CD4-positive, alpha-beta T cell treated with Interleukin-12 subunit alpha and Interleukin-12 subunit beta, for 1 hour (primary cell): Measurements from ENCODE around the gene PIK3CG.
"Not testable (repeated sequence)": the region's sequence is repeated elsewhere in the genome, so short reads cannot be mapped to it uniquely, and the experiment has no call there.

Source experiments
- DNase-seq: peaks from one replicate; pipeline ENCODE4 v3.0.0-alpha.2; 2020

Gene PIK3CG

DNA sequence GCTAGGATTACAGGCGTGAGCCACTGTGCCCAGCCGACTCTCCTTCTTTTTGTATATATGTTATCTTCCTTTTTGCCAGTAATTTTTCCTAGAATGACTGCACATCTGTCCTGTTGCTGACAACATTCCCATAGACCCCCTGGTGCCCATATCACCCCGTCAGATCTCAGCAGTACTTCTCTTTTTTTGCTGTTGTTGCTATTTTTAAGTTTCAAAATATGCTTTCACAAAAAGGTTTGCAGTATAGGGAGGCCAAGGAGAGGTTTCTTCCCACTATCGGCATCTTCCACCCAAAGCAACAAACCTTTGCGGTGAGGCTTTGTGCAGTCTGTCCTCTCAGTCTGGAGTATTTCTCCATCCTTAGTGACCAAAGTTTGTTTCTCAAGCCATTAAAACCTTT, 23.1 kb downstream of the PIK3CG start:
- DNase-seq: no peak

DNA sequence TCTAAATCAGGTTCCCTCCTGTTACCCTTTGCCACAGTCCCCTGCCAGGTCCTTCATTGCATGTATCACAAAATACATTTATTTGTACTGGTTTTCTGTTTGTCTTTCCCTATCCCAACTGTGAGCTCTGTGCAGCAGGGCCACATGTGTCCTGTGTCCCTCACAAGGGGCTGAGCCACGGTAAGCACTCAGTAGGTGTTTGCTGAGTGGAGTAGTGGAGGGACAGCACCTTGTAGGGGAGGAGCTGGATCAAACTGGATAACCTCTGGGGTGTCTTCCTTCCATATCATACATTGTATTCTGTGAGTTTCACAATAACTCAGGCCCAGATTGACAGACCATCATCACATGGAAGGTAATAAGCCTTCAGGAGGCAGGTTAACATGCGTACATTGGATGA, 25.9 kb downstream of the PIK3CG start:
- DNase-seq: no peak

DNA sequence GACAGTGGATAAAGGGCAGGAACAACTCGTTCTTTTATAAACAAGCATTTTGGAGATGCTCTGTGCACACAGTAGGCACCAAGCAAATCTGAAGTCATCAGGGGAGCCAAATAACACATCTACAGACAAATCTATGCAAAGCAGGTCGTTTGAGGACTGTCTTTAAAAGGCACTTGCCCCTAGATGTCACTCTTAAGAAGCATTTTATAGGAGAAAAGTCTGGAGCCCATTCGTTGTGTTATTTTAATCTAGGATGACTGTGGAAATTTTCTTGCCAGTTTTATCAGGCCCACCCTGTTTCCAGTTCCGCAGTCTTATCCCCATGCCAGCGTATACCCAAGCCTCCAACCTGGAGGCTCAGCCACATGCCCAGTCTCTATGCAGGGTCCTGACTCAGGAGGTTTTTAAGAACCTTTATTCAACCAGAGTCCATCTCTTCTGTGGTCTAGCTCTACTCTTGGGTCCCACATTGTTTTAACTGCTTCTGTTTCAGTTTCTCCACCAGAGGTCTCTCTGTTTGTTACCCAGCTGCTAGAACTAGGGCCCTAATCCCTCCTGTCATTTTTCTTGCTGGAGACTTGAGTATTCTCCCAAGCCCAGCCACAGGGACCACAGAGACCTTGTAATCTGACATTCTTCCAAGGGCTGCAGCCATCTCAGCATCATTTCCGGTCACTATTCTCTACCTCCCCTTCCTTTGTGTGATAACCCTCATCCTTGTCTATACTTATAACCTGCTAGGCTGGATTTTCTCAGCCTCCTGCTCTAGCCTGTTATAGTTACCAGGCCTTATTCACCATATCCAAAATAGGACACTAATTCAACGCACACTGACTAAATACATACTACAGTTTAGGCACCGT, 26.7 kb downstream of the PIK3CG start:
- DNase-seq: no peak

DNA sequence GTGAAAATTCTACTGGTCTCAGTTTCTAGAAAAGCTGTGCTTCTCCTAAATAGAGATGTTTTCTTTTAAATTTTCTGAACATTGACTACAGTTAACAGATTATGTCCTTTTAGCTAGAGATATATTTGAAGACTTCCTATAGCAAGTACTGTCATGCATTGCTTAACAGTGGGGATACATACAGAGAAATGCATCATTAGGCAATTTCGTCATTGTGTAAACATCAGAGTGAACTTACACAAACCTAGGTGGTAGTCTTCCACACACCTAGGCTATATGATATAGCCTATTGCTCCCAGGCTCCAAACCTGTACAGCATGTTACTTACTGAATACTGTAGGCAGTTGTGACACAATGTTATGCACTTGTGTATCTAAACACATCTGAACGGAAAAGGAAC, 28.5 kb downstream of the PIK3CG start:
- DNase-seq: no peak

DNA sequence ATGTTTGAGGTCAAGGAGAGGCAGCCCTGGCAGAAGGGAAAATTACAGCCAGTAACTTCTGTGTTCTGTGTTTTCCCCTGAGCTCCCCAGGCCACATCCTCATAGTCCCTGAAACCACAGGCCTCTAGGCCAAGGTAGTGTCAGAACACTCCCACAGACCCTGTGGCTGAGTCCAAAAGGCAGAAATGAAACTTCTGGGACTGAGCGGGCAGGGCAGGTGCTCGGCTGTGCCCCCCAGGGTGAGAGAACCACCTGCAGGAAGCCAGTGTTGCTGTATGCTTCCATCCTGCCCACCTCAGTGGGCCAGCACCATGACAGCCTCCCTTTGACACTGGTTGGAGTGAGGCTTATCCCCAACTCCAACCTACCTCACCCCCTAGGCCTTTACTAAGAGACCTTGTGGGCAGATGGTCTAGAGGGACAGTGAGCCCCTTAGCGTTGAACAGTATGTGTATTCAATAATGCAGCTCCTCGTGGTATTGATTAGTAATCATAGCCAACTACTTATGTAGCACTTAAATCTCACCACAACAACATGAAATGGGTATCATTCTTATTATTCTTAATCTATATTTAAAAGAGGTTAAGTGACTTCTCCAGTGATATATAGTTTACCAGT, 30.3 kb downstream of the PIK3CG start:
- DNase-seq: no peak

DNA sequence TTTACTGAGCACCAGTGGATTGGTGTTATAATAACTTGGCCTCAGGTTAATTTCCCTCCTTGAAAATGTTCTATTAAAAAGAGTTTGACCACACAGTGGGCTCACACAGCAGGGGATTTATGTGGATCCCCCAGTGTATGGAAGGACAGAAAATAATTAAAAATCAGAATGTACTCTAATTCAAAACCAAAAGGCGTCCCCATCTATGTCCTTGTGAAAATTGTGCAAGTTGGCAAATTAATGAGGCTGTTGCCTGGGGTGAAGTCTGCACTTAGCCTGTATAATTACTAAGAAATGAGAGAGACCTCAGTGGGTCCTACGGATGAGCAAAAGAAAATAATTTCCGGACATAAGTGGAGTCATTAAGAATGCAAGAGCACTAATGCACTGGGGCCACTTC, 31.1 kb downstream of the PIK3CG start:
- DNase-seq: no peak

DNA sequence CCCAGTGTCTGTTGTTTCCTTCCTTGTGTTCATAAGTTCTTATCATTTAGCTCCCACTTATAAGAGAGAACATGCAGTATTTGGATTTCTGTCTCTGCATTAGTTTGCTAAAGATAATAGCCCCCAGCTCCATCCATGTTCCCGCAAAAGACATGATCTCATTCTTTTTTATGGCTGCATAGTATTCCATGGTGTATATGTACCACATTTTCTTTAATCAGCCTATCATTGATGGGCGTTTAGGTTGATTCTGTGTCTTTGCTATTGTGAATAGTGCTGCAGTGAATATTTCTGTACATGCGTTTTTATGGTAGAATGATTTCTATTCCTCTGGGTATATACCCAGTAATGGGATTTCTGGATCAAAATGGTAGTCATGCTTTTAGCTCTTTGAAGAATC, 32.5 kb downstream of the PIK3CG start:
- DNase-seq: not testable (repeated sequence)

DNA sequence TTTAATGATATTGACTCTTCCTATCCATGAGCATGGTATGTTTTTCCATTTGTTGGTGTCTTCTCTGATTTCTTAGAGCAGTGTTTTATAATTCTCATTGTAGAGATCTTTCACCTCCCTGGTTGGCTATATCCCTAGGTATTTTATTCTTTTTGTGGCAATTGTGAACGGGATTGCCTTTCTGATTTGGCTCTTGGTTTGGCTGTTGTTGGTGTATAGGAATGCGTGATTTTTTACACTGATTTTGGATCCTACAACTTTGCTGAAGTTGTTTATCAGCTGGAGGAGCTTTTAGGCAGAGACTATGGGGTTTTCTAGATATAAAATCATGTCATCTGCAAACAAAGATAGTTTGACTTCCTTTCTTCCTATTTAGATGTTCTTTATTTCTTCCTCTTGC, 33.9 kb downstream of the PIK3CG start:
- not testable (repeated sequence) for DNase-seq

DNA sequence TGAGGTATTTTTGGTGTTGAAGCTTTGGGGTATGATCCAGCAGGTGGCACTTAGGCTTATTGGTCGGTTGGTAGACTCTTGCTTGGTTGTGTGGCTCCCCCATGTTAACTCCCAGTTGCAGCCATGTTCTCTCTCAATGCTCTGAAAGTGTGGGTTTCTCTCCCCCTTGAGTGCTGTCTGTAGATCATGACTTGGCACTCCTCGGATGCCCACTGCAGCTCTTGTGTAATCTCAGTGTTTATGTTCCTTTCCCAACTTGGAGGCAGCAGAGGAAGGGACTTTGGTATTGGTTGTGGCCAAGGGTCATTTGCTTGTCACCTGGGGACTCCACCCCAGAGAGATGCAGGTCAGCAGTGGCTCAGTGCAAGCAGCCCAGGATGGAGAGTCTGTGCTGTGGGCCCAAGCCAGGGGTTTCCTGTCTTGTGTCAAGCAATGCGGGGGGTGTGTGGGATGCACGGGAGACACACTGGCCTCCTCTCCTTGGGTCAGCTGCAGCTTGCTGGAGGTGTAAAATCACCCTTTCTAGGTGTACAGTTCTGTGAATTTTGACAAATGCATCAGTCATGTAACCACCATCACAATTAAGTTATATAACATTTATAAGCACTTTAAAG, 36.9 kb downstream of the PIK3CG start:
- no peak for DNase-seq

DNA sequence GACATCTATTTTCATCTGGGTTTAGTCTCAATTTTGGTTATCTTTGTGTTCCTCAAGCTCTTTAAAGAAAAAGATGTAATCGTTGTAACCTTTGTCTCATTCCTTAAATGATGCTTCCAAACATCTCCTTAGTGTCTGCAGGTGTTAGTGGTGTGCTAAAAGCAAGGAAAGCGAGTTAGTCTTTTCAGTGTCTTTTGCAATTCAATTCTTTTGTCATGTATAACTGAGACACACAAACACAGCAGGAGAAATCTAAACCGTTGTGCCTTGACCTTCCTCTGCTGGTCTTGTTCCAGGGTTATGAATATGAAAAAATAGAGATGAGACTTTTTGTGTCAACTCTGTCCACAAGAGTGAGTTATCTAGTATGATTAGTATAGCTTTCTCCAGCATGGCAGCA, 40.7 kb downstream of the PIK3CG start:
- DNase-seq: no peak

DNA sequence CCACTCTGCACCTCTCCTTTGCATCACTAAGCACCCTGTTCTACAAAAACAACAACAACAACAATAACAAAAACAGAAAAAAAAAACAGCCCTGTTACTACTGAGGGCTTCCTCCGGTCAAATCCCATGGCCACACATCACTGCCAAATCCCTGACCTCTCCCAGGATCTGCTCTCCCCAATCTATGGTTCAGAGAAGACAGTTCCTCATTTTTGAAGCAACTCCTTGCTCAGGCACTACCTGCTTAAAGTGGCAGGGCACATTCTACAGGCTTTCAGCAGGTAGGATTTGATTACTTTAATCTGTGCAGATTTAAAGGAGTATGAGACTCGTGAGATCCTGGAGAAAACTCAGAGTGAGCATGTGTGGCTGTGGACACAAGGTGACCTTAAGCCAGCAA, 46.9 kb downstream of the PIK3CG start:
- DNase-seq: no peak

DNA sequence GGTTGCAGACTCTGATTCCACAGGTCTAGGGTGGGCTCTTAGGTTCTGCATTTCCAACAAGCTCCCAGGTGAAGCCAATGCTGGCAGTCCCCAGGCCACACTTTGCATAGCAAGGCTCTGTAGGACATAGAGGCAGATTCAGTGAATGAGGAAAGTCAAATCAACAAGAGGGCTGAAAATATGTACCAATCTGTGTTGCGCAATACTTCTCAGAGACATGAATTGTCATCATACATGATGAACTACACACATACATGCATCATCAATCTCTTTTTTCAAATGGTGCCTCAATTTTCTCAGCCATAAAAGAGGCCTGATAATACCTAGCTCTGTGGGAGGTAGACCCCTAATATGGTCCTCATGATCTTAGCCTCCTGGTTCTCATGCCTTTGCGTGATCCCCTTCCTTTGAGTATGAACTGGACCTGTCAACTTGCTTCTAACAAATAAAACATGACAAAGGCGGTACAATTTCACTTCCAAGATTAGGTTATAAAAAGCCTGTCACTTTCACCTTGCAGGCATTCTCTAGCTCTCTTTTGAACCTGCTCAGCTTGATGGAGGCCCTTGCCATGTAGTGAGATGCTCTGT, 49.0 kb downstream of the PIK3CG start:
- no peak for DNase-seq

DNA sequence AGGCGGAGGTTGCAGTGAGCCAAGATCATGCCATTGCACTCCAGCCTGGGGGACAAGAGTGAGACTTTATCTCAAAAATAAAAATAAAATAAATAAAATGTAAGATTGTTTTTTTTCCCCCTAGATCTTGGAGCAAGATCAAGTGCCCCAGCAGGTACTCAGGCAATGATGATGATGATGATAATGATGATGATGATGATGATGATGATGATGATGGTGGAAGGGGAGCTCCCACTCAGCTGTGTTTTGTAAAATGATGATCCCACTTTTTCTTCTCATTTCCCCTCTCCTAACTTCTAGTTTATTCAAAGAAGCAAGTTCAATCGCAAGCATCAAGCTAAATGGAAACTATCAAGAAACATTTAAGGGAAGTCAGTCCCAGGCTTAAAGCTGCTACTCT, 50.3 kb downstream of the PIK3CG start:
- no peak for DNase-seq

DNA sequence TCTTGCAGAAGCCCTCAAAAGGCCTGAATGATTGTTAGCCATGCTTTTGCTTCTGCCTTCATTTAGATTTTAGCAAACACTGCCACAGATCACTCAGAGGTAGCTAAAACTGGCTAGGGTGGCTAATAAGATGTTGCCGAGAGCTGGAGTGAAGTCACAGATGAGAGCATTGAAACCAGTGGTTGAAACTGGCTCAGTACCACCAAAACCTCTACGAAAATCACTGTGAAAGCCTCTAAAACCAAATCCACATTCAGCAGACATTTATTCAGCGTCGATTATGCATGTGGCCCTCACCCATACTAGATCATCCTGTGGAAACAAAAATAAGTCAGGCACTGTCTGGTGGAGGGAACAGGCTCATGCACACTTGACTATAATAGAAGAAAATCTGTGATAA, 50.8 kb downstream of the PIK3CG start:
- DNase-seq: no peak

DNA sequence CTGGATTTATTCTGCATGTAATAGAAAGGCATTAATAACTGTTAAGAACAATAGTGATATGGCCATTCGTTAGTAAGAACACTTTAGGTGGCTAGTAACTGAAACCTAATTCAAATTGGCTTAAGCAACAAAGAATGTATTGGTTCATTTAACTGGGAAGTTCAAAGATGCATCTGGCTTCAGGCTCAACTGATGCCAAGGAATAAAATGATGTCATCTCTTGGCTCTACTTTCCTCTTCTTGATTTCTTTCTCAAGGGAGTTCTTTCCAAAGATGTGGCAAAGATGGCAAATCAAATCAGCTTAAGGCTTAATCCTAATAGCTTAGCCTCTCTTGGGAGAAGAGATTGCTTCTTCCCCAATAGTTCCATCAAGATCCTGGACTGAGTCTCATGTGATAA, 51.6 kb downstream of the PIK3CG start:
- DNase-seq: no peak

DNA sequence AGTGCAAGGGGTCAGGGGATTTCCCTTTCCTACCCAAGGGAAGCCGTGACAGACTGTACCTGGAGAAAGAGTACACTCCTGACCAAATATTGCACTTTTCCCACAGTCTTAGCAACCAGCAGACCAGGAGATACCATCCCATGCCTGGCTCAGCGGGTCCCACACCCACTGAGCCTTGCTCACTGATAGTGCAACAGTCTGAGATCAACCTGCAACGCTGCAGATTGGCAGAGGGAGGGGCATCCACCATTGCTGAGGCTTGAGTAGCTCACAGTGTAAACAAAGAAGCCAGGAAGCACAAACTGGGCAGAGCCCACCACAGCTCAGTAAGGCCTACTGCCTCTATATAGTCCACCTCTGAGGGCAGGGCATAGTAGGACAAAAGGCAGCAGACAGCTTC, 53.9 kb downstream of the PIK3CG start:
- no peak for DNase-seq

DNA sequence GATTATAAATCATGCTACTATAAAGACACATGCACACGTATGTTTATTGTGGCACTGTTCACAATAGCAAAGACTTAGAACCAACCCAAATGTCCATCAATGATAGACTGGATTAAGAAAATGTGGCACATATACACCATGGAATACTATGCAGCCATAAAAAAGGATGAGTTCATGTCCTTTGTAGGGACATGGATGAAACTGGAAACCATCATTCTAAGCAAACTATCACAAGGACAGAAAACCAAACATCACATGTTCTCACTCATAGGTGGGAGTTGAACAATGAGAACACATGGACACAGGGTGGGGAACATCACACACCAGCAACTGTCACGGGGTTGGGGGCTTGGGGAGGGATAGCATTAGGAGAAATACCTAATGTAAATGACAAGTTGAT, 59.4 kb downstream of the PIK3CG start:
- DNase-seq: not testable (repeated sequence)

DNA sequence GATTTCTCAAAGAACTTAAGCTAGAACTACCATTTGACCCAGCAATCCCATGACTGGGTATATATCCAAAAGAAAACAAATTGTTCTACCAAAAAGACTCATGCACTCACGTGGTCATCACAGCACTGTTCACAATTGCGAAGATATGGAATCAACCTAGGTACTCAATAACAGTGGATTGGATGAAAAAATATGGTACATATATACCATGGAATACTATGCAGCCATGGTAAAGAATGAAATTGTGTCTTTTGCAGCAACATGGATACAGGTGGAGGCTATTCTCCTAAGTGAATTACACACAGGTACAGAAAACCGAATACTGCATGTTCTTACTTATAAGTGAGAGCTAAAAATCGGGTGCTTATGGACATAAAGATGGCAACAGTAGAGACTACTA, 61.8 kb downstream of the PIK3CG start:
- no peak for DNase-seq

DNA sequence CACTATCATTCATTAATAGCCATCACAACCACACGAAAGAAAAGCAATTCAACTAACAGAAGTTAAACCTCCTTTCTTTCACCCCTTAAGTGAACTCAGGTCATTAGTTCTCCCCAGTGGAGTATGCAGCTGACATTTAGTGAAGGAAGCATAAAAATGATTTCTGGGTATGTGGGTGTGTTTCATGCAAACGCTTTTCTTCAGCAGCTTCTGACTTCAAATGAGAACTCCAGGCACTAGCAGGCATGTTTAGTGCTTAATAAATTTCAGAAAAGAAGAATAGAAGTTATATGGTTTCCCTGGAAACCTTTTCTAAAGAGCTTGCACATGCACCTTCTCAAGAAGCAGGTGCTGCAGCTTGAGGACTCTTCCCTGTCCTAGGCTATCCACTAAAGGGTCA, 62.5 kb downstream of the PIK3CG start:
- no peak for DNase-seq

DNA sequence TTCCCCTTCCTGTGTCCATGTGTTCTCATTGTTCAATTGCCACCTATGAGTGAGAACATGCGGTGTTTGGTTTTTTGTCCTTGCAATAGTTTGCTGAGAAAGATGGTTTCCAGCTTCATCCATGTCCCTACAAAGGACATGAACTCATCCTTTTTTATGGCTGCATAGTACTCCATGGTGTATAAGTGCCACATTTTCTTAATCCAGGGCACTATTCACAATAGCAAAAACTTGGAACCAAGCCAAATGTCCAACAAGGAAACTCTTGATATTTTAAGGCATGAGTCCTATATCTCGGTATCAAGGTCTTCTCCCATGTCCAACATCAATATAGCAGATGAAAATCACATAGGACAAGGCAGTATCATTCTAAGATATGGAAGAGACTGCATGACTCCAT, 64.5 kb downstream of the PIK3CG start:
- DNase-seq: not testable (repeated sequence)

DNA sequence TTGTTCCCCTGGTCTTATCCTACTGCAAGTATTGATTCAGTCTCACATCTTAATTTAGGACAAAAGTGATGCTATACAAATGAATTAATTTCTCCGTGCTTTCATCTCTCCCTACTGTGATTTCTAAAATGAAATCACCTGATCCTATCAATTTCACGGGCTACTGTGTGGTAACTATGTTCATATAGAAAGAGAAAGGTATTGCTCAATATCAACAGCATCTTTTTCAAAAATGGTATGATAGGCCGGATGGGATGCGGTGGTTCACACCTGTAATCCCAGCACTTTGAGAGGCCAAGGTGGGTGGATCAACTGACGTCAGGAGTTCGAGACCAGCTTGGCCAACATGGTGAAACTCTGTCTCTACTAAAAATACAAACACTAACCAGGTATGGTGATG, 71.2 kb downstream of the PIK3CG start:
- no peak for DNase-seq

DNA sequence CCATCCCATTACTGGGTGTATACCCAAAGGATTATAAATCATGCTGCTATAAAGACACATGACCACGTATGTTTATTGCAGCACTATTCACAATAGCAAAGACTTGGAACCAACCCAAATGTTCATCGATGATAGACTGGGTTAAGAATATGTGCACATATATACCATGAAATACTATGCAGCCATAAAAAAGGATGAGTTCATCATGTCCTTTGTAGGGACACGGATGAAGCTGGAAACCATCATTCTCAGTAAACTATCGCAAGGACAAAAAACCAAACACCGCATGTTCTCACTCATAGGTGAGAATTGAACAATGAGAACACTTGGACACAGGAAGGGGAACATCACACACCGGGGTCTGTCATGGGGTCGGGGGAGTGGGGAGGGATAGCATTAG, 73.0 kb downstream of the PIK3CG start:
- not testable (repeated sequence) for DNase-seq

DNA sequence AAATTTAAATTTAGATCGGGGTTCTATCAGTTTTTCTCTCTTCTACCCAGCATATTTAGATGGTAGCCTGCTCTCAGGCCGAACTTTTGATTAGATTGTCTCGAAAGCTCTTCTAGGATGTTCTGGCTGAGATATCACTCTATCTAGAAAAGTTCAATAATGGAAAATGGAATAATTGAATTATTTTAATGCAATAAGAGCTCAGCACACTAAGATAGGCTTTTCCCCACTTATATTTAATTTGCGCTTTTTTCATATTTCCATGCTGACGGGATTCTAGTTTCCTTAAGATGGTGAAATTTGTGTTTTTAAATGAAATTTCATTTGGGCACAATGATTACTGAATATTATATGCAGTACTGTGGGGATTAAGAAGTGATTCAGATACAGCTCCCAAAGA, 73.7 kb downstream of the PIK3CG start:
- DNase-seq: no peak
